CD4-positive, alpha-beta T cell treated with Interleukin-17A for 4 hours (primary cell): ENCODE results near the gene BFSP1.

Experiments
- DNase-seq: peaks from one replicate; pipeline ENCODE4 v3.0.0-alpha.2; 2020; ENCODE audit warnings: mixed read lengths

Gene BFSP1

DNA sequence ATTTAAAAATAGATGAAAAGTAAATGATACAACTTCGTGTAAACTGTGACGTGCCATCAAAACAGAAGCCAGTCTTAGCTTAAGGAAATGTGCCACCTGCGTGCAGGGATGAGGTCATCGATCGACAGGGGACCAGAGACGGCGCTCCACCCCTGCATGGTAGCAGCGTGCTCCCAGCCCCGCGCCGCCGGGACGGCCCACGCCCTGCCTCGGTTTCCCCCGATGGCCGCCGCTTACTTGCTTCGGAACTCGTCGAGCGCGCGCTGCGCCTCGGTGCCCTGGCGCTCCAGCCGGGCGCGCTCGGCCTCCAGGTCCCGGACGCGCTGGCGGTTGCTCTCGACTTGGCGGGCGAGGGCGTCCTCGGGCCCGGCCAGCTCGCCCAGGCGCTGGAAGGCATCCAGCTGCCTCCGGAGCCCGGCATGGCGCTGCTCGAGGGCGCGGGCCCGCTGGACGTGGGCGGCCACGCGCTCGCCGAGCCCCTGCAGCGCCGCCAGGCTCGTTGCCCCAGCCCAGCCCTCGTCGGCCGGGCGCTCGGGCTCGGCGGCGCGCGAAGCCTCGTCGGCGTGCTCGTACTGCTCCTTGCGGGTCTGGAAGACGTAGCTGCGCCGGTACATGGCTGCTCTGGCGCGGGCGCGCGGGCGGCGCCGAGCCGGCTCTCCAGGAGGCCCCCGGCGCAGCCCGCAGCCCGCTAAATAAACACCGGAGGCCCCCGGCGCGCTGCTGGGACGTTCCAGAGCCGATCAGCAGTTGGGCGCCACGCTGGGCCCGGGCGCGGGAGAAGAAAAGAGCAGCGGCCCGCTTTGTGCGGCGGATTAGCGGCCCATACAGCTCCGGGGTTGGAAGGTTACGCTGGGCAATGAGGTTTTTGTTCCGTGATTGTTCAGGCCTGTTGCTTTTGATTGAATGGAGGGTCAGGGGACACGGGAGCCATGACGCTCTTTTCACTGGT is at the start of gene BFSP1:
TSS of gene BFSP1 (minus strand) at position 664 of the 949 bp plus-strand sequence. CDS start at position 614, 50 bp downstream.
- peak; percentile 34 for DNase-seq

DNA sequence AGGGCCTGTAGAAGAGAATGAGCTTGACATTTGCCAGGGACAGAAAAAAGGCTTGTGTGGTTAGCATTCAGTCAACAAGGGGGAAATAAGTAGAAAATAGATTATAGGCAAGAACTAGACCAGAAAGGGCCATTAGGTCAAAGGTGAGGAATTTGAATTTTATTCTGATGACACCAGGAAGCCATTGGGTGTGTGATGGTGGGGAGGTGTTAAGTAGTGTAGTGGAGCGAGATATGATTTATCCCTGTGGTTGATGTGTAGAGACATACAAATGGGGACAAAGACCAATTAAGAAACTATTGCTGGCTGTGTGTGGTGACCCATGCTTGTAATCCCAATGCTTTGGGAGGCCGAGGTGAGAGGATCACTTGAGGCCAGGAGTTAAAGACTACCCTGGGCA is 49.7 kb upstream of the BFSP1 start:
- no peak for DNase-seq

DNA sequence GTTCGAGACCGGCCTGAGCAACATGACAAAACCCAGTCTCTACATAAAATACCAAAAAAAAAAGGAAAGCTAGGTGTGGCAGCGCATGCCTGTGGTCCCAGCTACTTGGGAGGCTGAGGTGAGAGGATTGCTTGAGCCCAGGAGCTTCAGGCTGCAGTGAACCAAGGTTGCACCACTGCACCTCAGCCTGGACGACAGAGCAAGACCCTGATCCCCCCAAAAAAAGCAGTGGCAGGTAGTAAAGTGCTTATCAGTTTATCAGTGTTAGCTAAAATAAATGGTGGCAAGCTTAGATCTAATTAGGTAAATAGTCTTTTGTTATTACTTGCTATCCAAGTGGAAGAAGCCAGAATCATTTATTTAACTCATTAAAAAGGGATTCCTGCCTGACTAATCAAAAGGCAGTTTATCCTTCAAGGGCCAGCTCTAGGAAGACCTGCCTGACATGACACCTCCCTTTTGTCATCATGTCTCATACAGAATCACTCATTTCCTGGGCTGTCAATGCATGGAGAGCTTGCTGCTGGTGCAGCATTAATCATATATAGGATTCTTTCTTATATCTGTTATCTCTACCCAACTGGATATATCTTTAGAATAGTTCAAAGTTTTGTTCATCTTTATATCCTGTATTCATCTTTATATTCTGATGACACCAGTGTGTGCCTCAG is 48.3 kb upstream of the BFSP1 start:
- DNase-seq: no peak

DNA sequence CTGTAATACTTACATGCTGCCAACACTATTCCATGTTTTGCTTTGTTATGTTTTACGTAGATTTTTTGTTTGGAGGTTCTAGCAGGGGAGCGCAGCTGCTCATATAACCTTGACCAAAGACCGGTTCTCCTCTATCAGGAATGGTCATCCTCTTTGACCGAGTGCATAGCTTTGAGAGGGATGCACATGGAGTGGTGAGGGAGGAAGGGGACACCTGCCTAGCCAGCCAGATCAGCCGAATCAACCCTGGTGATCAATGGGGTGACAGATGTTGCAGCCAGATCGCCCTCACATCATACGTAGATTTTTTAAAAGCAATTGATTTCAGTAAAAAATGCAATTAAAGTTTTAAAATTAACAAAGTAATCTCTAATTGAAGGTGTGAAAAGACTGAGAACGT is 45.0 kb upstream of the BFSP1 start:
- DNase-seq: no peak

- no peak for DNase-seq
Measured at GRCh38 chr20:17573463-17573862, 42.3 kb upstream of the BFSP1 start.

DNA sequence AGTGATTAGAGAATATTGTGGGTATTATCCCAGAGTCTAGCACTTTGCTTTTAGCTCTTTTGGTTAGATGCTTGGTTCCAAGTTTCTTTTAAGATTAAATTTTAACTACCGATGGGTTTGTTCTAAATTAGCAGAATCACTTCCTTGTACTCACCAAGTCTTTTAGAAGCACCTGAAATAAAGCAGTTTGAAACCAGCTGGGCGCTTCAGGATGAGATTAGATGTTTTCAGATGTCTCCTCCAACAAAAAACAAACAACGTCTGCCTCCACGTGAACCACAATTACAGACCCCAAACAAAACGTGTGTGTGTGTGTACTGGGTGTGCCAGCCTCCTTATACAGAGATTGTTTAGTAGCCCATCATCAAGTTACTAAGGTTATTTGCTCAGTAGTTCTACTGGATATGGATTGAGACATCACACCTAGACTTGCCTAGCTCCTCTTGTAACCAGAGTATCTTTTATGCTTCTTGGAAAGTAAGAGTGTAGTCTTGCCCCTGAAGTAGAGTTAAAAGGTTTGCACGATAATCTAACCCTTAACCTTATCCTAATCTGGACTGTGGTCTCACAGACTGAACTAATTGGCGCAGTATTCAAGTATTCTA is 41.0 kb upstream of the BFSP1 start:
- no peak for DNase-seq

GRCh38 chr20:17571153-17571527 is 40.0 kb upstream of the BFSP1 start:
- peak; percentile 9 for DNase-seq

- peak; percentile 33 for DNase-seq
Measured at GRCh38 chr20:17570347-17571152, 39.4 kb upstream of the BFSP1 start.

DNA sequence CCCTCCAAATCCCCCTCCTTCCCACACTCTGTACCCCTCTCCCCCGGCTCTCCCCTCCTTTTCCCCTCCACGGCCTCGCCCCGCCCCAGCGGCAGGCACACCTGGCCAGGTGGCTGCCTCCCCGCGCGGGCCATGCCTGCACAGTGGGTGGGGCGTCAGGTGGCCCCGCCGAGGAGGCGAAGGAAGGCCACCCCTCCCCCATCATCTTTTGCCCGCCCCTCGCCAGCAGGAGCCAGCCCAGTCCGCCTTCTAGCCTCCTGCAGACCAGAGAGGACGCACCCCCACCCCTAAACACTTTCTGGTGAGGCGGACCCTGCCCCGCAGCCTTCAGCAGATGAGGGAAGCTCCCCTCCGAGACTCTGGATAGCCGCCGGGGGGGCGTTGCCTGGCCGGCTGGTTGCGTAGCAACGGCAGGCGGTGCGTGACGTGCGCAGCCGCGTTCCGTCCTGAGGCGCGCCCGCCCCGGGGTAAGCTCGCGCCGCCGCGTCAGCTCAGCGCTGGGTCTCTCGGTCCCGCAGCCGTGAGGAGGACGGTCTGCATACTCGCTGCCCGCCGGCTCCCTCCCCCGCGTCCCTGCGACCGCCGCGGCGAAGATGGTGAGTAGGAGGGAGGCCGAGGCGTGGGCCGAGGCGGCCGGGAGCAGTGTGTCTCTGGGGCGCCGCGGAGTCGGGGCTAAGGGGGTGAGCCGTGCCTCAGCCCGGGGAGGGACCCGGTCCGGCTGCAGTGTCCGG is 38.6 kb upstream of the BFSP1 start, which contains the start of gene DSTN:
TSS of gene DSTN (plus strand) at position 460 of the 731 bp plus-strand sequence. CDS start at position 594, 134 bp downstream.
- DNase-seq: peak; percentile 90

DNA sequence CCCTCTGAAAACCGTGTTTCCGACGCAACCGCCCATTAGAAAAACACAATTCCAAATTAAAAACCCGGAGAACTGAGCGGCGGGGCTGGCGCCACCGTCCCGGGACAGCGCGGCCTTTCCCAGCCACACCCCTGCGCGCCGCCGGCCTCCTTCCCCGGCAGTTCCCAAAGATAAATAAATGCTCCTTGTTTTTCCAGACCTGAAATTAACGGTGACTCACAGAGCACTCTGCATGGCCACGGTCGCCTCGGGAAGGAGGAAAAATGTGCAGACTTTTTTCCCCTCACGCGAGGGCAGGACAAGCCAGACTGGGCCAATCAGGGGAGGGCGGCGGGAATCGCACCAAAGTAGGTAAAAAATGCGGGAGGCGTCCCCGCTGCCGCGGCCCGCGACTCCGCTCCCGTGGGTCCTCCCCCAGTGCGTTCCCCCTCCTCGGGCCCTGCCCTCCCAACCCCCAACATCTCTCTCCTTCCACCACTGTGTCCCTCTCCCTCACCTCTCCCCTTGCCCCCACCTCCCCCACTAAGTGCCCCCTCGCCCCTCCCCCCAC is 37.9 kb upstream of the BFSP1 start:
- peak; percentile 26 for DNase-seq

DNA sequence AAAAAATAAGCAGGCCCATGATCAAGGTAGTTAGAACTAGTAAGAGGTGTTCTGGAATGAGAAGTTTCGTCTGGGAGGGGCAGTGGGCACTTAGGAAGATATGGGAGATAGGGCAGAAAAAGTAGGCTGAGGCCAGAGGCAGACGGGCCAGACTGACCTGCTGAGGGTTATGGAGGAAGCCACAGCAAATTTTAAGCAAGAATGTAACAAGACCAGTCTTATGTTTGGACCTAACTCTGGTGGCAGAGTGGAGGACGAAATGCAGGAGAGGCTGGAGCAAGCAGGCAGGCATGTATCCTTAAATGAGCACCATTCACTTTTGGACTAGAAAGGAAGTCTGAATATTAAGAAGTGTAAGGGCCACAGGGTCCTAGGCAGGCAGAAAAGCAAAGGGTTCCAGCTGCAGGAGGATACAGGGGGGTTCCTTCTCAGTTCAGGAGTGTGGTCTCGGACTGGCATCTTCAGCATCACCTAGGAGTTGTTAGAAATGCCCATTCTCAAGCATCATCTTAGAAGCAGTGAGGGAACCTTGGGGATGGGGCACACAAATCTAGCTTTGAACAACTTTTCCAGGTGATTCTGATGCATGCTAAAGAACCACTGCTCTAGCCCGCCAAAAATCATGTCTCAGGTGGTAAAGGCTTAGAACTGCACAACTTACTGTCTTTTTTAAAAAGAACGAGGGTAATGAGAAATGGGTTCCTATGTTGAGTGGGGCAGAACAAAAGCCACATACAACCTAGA is 37.0 kb upstream of the BFSP1 start:
- DNase-seq: no peak

DNA sequence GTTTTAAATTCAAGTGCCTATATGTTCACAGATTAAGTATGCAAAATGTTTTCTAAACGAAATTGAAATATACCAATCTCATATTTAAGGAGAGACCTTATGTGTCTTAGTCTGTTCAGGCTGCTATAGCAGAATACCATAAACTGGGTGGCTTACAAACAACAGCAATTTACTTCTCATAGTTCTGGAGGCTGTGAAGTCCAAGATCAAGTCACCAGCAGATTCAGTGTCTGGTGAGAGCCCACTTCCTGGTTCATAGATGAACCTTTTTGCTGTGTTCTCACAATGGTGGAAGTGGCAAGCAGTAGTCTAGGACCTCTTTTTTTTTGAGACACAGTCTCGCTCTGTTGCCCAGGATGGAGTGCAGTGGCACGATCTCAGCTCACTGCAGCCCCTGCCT is 35.2 kb upstream of the BFSP1 start:
- no peak for DNase-seq

GRCh38 chr20:17565169-17565845 is 34.1 kb upstream of the BFSP1 start:
- DNase-seq: no peak

DNA sequence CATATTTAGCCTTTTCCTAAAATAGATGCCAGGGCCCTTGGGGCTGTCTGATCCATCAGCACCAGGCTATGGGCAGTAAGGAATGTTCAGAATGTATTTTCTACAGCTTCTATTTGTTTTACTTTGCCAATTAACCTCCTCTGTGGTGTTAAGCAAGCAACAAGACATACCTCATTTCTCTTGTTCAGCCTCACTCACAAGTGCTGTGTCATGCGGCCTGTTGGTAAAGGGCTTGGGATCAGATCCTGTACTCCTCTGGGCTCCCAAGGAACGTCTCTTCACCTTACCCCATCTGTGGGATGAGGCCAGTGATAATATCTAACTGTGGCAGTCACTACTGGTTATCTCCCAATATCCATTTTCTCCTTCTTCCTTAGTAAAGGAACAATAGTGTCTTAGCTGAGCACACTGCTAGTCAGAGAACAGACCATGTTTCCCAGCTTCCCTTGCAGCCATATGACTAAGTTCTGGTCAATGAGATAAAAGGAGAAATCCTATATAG is 31.7 kb upstream of the BFSP1 start:
- DNase-seq: no peak

- no peak for DNase-seq
Measured at GRCh38 chr20:17560344-17561074, 29.3 kb upstream of the BFSP1 start.

GRCh38 chr20:17559338-17559737 is 28.2 kb upstream of the BFSP1 start:
- DNase-seq: no peak

DNA sequence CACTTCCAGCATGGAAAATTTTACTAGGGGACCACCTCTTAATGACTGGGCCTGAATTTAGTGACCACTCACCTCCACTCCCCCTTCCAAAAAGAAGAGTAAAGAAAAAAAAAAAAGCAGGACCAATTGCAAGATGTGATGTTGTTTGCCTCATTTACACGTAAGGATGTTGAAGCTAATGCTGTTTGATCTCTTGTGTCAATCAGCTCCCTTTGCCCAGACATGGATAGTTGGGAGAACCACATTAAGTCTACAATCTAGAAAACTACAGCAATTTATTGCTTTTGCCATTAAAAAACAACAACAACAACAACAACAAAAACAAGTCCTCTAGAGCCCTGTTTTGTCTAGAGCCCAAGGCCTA is 27.7 kb upstream of the BFSP1 start:
- DNase-seq: no peak

GRCh38 chr20:17558154-17558940 is 27.2 kb upstream of the BFSP1 start:
- DNase-seq: peak; percentile 14

- no peak for DNase-seq
Measured at GRCh38 chr20:17557675-17558006, 26.5 kb upstream of the BFSP1 start.
